Chondrocyte (in vitro differentiated cells): Measurements from ENCODE around the gene COBL. TPM values are rescaled to one million over a fixed set of nuclear protein-coding genes. Genes with fewer than 3 reads are reported as not detected.

Source experiments
- DNase-seq: peaks from one replicate; pipeline ENCODE4 v3.0.0; 2021; ENCODE audit warnings: mixed read lengths, low spot score
- H3K27ac Mint-ChIP-seq: one replicate; pipeline ENCODE4 v1.8.0; 2021; ENCODE audit warnings: mild to moderate bottlenecking, moderate library complexity, mixed read lengths; ENCODE audit not compliant: unreplicated experiment
- H3K27me3 Mint-ChIP-seq: 2 replicates; pipeline ENCODE4 v1.8.0; 2021; ENCODE audit warnings: low read depth, mixed read lengths
- H3K36me3 Mint-ChIP-seq: 2 replicates; pipeline ENCODE4 v1.8.0; 2021; ENCODE audit warnings: low read depth, mixed read lengths
- H3K4me1 Mint-ChIP-seq: 2 replicates; pipeline ENCODE4 v1.8.0; 2021; ENCODE audit warnings: low read depth, mild to moderate bottlenecking, mixed read lengths
- H3K4me3 Mint-ChIP-seq: one replicate; pipeline ENCODE4 v1.8.0; 2021; ENCODE audit warnings: mild to moderate bottlenecking, moderate library complexity, mixed read lengths; ENCODE audit not compliant: unreplicated experiment
- H3K9me3 Mint-ChIP-seq: 2 replicates; pipeline ENCODE4 v1.8.0; 2021; ENCODE audit warnings: low read depth, mixed read lengths
- CTCF ChIP-seq: fragments of 200-600 bp; sonication (generic); IDR thresholded peaks from 2 replicates; pipeline ENCODE4 v1.5.0; 2021; ENCODE audit warnings: antibody characterized with exemption, mild to moderate bottlenecking, moderate library complexity
- total RNA-seq: library from RNA; stranded (reverse); gene quantifications from 3 replicates; pipeline ENCODE4 v1.2.1, GENCODE V29; 2021

The COBL gene
- total RNA-seq, 1 donor from 2014 or later: 0.17 TPM

GRCh38 chr7:51016546-51016945, 300.1 kb downstream of the COBL start:
- no peaks in the 10 kb centered on the region for H3K9me3 Mint-ChIP-seq
- H3K27ac Mint-ChIP-seq: no peak overlapping the region
- TF ChIP-seq CTCF: no peak
- DNase-seq: no peak
- peaks cover 20% of the 10 kb centered on the region for H3K27me3 Mint-ChIP-seq
- peaks cover 2% of the 10 kb centered on the region for H3K36me3 Mint-ChIP-seq
- H3K4me1 Mint-ChIP-seq: peaks cover 4% of the 10 kb centered on the region
- no peak overlapping the region for H3K4me3 Mint-ChIP-seq

GRCh38 chr7:51015581-51015980, 301.0 kb downstream of the COBL start:
- Mint-ChIP-seq H3K9me3 (no peaks in the 10 kb centered on the region), H3K36me3 (peaks cover 2% of the 10 kb centered on the region), H3K27me3 (peaks cover 20% of the 10 kb centered on the region), H3K4me1 (peaks cover 4% of the 10 kb centered on the region), H3K27ac (no peak overlapping the region), H3K4me3 (no peak overlapping the region)
- DNase-seq: no peak
- no peak for TF ChIP-seq CTCF

- Mint-ChIP-seq H3K9me3 (no peaks in the 10 kb centered on the region), H3K27ac (no peak overlapping the region)
These were observed 301.8 kb downstream of the COBL start for GRCh38 chr7:51014811-51015210.

GRCh38 chr7:51013861-51014511, 302.6 kb downstream of the COBL start:
- Mint-ChIP-seq H3K27ac (no peak overlapping the region), H3K36me3 (peaks cover 2% of the 10 kb centered on the region), H3K9me3 (no peaks in the 10 kb centered on the region), H3K4me3 (no peak overlapping the region), H3K27me3 (peaks cover 20% of the 10 kb centered on the region), H3K4me1 (peaks cover 12% of the 10 kb centered on the region)
- DNase-seq: no peak
- no peak for TF ChIP-seq CTCF

More at GRCh38 chr7:51014811-51015210, 301.8 kb downstream of the COBL start:
- Mint-ChIP-seq H3K4me3 (no peak overlapping the region), H3K27me3 (peaks cover 20% of the 10 kb centered on the region), H3K36me3 (peaks cover 2% of the 10 kb centered on the region), H3K4me1 (peaks cover 9% of the 10 kb centered on the region)
- no peak for DNase-seq
- TF ChIP-seq CTCF: no peak

GRCh38 chr7:51013218-51013786, 303.3 kb downstream of the COBL start:
- TF ChIP-seq CTCF: no peak
- H3K27ac Mint-ChIP-seq: no peak overlapping the region
- H3K27me3 Mint-ChIP-seq: peaks cover 20% of the 10 kb centered on the region
- H3K36me3 Mint-ChIP-seq: peaks cover 2% of the 10 kb centered on the region
- H3K9me3 Mint-ChIP-seq: no peaks in the 10 kb centered on the region
- H3K4me1 Mint-ChIP-seq: peaks cover 13% of the 10 kb centered on the region
- no peak for DNase-seq
- no peak overlapping the region for H3K4me3 Mint-ChIP-seq
